ENCODE data around the gene EMC10. TPM values are rescaled to one million over a fixed set of nuclear protein-coding genes. Genes with fewer than 3 reads are reported as not detected.
A peak's percentile ranks its signal among the peaks of the same experiment; 100 is the strongest.

EMC10 gene
- total RNA-seq, 1 experiment from 2014 or later: 108 TPM

- Histone ChIP-seq H3K36me3 (ENCODE audit: insufficient read depth, low read length, poor library complexity, severe bottlenecking) (no peaks in the 10 kb centered on the region), H3K27ac (ENCODE audit: low read depth, low read length, poor library complexity, severe bottlenecking) (peak within 1 kb of the TSS; percentile 54), H3K9me3 (ENCODE audit: low read depth, low read length, poor library complexity, severe bottlenecking) (no peaks in the 10 kb centered on the region), H3K4me1 (ENCODE audit: insufficient read depth, low read length, poor library complexity, severe bottlenecking) (peaks cover 28% of the 10 kb centered on the region), H3K4me3 (ENCODE audit: low read depth, low read length, poor library complexity, severe bottlenecking) (peak within 1 kb of the TSS; percentile 53), H3K27me3 (replicated peaks; ENCODE audit: insufficient read depth, low read depth, low read length, poor library complexity) (no peaks in the 10 kb centered on the region)
- BruUV-seq (replicated peaks): no TSS peak
- peak; percentile 41 for DNase-seq (ENCODE audit: low spot score)
- POLR2A ChIA-PET (ENCODE audit: low non-redundant PET): no interaction called here
- CTCF ChIA-PET: no interaction called here
- intact Hi-C loops (cut with micrococcal nuclease; ENCODE audit: unreplicated experiment): no loop called here
- TF ChIP-seq CTCF (conservative IDR thresholded peaks at IDR 0.05; ENCODE audit: low read depth, low read length): no peak
- TF ChIP-seq EZH2 (IDR thresholded peaks at IDR 0.05; ENCODE audit: borderline replicate concordance, low read depth, low read length, poor library complexity, severe bottlenecking): no peak
Measured at GRCh38 chr19:50432221-50433028, 43.9 kb upstream of the EMC10 start, which contains the start of gene MYBPC2. Gene MYBPC2 (plus strand): TSS chr19:50432892. CDS start chr19:50432954, 62 bp downstream.

GRCh38 chr19:50433201-50434180 is 42.8 kb upstream of the EMC10 start:
- no peaks in the 10 kb centered on the region for H3K9me3 ChIP-seq (ENCODE audit: low read depth, low read length, poor library complexity, severe bottlenecking)
- TF ChIP-seq EZH2 (IDR thresholded peaks at IDR 0.05; ENCODE audit: borderline replicate concordance, low read depth, low read length, poor library complexity, severe bottlenecking): no peak
- no peak for TF ChIP-seq CTCF (conservative IDR thresholded peaks at IDR 0.05; ENCODE audit: low read depth, low read length)
- CTCF ChIA-PET: no interaction called here
- H3K27me3 ChIP-seq (replicated peaks; ENCODE audit: insufficient read depth, low read depth, low read length, poor library complexity): no peaks in the 10 kb centered on the region
- H3K36me3 ChIP-seq (ENCODE audit: insufficient read depth, low read length, poor library complexity, severe bottlenecking): no peaks in the 10 kb centered on the region
- no TSS peak for BruUV-seq (replicated peaks)
- no peak overlapping the region for H3K27ac ChIP-seq (ENCODE audit: low read depth, low read length, poor library complexity, severe bottlenecking)
- intact Hi-C loops (cut with micrococcal nuclease; ENCODE audit: unreplicated experiment): no loop called here
- H3K4me1 ChIP-seq (ENCODE audit: insufficient read depth, low read length, poor library complexity, severe bottlenecking): peaks cover 18% of the 10 kb centered on the region
- DNase-seq (ENCODE audit: low spot score): no peak
- POLR2A ChIA-PET (ENCODE audit: low non-redundant PET): no interaction called here
- H3K4me3 ChIP-seq (ENCODE audit: low read depth, low read length, poor library complexity, severe bottlenecking): no peak overlapping the region

GRCh38 chr19:50434525-50434924 is 41.8 kb upstream of the EMC10 start:
- H3K36me3 ChIP-seq (ENCODE audit: insufficient read depth, low read length, poor library complexity, severe bottlenecking): no peaks in the 10 kb centered on the region
- no peak for TF ChIP-seq EZH2 (IDR thresholded peaks at IDR 0.05; ENCODE audit: borderline replicate concordance, low read depth, low read length, poor library complexity, severe bottlenecking)
- no peak for TF ChIP-seq CTCF (conservative IDR thresholded peaks at IDR 0.05; ENCODE audit: low read depth, low read length)
- intact Hi-C loops (cut with micrococcal nuclease; ENCODE audit: unreplicated experiment): no loop called here
- ChIA-PET CTCF (no interaction called here), POLR2A (ENCODE audit: low non-redundant PET) (no interaction called here)
- peaks cover 16% of the 10 kb centered on the region for H3K4me1 ChIP-seq (ENCODE audit: insufficient read depth, low read length, poor library complexity, severe bottlenecking)
- no peak overlapping the region for H3K4me3 ChIP-seq (ENCODE audit: low read depth, low read length, poor library complexity, severe bottlenecking)
- no peak overlapping the region for H3K27ac ChIP-seq (ENCODE audit: low read depth, low read length, poor library complexity, severe bottlenecking)
- H3K9me3 ChIP-seq (ENCODE audit: low read depth, low read length, poor library complexity, severe bottlenecking): no peaks in the 10 kb centered on the region
- DNase-seq (ENCODE audit: low spot score): no peak
- no TSS peak for BruUV-seq (replicated peaks)
- no peaks in the 10 kb centered on the region for H3K27me3 ChIP-seq (replicated peaks; ENCODE audit: insufficient read depth, low read depth, low read length, poor library complexity)
